MCF 10A (cell line): ENCODE measurements around the gene C1S. TPM values are rescaled to one million over a fixed set of nuclear protein-coding genes. Genes with fewer than 3 reads are reported as not detected.

Experiments used
- BruUV-seq: library from RNA; stranded (reverse); fragments of 400-500 nt; replicated peaks from 2 replicates; lab custom pipeline; 2021; lab: Mats Ljungman, UMichigan
- CTCF ChIA-PET: fragments of 300-600 bp; sonication (Branson Sonifier 250); formaldehyde crosslinking; extraction: SDS; loops from one replicate; lab custom pipeline; 2021; ENCODE audit warnings: antibody characterized with exemption, inconsistent platforms; lab: Yijun Ruan, JAX
- POLR2A ChIA-PET: fragments of 300-600, 350-650 bp; sonication (Branson Sonifier 250); formaldehyde crosslinking; extraction: SDS; loops from one replicate; lab custom pipeline; 2020; ENCODE audit warnings: antibody characterized with exemption, inconsistent platforms; lab: Yijun Ruan, JAX
- DNase-seq: peaks from one replicate; pipeline ENCODE4 v3.0.0-alpha.2; 2018; ENCODE audit not compliant: unreplicated experiment
- H3K27ac Mint-ChIP-seq: one replicate; pipeline ENCODE4 v1.8.0; 2022; ENCODE audit warnings: mild to moderate bottlenecking, low read depth, mixed read lengths; ENCODE audit not compliant: unreplicated experiment
- H3K27me3 Mint-ChIP-seq: one replicate; pipeline ENCODE4 v1.8.0; 2022; ENCODE audit warnings: mixed read lengths; ENCODE audit not compliant: insufficient read depth, unreplicated experiment
- H3K36me3 Mint-ChIP-seq: one replicate; pipeline ENCODE4 v1.8.0; 2022; ENCODE audit warnings: mild to moderate bottlenecking, moderate library complexity, mixed read lengths; ENCODE audit not compliant: insufficient read depth, unreplicated experiment
- H3K4me1 Mint-ChIP-seq: one replicate; pipeline ENCODE4 v1.8.0; 2022; ENCODE audit warnings: mixed read lengths; ENCODE audit not compliant: insufficient read depth, unreplicated experiment
- H3K4me3 Mint-ChIP-seq: one replicate; pipeline ENCODE4 v1.8.0; 2022; ENCODE audit warnings: mild to moderate bottlenecking, moderate library complexity, mixed read lengths; ENCODE audit not compliant: unreplicated experiment
- H3K9me3 Mint-ChIP-seq: one replicate; pipeline ENCODE4 v1.8.0; 2022; ENCODE audit warnings: mixed read lengths; ENCODE audit not compliant: unreplicated experiment
- intact Hi-C: fragments of 100-400 bp; cut with micrococcal nuclease; formaldehyde crosslinking; loops from 2 replicates; pipeline ENCODE4 v1.14.1; 2022
- total RNA-seq: library from RNA; stranded (reverse); gene quantifications from 2 replicates; pipeline ENCODE4 v1.2.3, GENCODE V29; 2022
- TF ChIP-seq, protein P1 (sequence below): fragments of 200-600 bp; IDR thresholded peaks from one replicate; pipeline ENCODE4 v1.8.0; 2022; ENCODE audit warnings: antibody characterized with exemption, mild to moderate bottlenecking; ENCODE audit not compliant: unreplicated experiment

Gene C1S
- total RNA-seq, 1 experiment from 2014 or later = 6.0 TPM

DNA sequence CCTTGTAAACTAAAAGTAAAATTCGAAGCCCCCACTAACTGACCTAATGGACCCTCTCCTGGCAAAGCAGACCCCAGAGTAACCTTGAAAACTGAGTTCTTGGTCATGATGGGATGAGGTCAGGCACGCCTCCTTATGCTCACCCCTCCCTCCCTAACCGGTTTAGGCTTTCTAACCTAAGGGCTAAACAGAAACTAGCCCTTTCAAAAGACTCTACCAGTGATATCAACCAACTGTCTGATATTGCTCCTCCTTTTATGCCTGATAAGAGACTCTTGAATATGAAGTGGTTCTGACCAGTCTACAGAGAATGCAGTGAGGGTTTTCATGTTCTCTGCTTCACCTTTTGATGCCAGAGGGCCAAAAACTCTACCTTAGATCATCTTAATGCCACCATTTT is 37.4 kb upstream of the C1S start:
- H3K4me1 Mint-ChIP-seq = peaks cover 9% of the 10 kb centered on the region
- no peaks in the 10 kb centered on the region for H3K36me3 Mint-ChIP-seq
- no peaks in the 10 kb centered on the region for H3K9me3 Mint-ChIP-seq
- ChIA-PET POLR2A (interaction anchor here (1.7 kb wide), 1 partner anchor 10 kb away, joined by 3 read pairs; no protein-coding TSS in a partner anchor), CTCF (interaction anchor here (1.8 to 2.5 kb wide), 2 partner anchors 16 to 59 kb away, joined by 5 to 8 read pairs; no protein-coding TSS in a partner anchor)
- no peaks in the 10 kb centered on the region for H3K27me3 Mint-ChIP-seq
- H3K4me3 Mint-ChIP-seq = no peak overlapping the region
- intact Hi-C loops = no loop called here
- TF ChIP-seq, protein P1, sequence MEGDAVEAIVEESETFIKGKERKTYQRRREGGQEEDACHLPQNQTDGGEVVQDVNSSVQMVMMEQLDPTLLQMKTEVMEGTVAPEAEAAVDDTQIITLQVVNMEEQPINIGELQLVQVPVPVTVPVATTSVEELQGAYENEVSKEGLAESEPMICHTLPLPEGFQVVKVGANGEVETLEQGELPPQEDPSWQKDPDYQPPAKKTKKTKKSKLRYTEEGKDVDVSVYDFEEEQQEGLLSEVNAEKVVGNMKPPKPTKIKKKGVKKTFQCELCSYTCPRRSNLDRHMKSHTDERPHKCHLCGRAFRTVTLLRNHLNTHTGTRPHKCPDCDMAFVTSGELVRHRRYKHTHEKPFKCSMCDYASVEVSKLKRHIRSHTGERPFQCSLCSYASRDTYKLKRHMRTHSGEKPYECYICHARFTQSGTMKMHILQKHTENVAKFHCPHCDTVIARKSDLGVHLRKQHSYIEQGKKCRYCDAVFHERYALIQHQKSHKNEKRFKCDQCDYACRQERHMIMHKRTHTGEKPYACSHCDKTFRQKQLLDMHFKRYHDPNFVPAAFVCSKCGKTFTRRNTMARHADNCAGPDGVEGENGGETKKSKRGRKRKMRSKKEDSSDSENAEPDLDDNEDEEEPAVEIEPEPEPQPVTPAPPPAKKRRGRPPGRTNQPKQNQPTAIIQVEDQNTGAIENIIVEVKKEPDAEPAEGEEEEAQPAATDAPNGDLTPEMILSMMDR = no peak
- H3K27ac Mint-ChIP-seq = peak overlapping the region; percentile 46
- no TSS peak for BruUV-seq
- no peak for DNase-seq

DNA sequence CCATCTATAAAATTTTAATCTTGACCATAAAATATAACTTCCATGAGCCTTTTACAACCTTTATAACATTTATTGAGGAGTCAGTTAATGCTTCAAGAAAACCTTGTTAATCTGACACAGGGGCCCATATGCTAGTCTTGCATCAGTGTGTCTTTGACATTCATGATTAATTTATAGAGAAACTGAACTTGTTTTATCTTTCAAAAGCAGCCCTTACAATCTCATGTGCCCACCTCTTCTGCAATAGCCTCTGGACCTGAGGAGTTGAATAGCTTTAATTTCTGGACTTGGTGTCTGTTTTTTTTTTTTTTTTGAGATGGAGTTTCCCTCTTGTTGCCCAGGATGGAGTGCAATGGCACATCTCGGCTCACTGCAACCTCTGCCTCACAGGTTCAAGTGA is 33.7 kb upstream of the C1S start:
- CTCF ChIA-PET = interaction anchor here (0.6 to 1.4 kb wide), 2 partner anchors 9 to 55 kb away, joined by 4 read pairs; partner anchors contain the start of gene LPCAT3
- TF ChIP-seq, protein P1 = no peak
- intact Hi-C loops = no loop called here
- POLR2A ChIA-PET = no interaction called here
- Mint-ChIP-seq H3K4me3 (no peak overlapping the region), H3K9me3 (no peaks in the 10 kb centered on the region), H3K36me3 (no peaks in the 10 kb centered on the region), H3K27me3 (no peaks in the 10 kb centered on the region), H3K4me1 (peaks cover 8% of the 10 kb centered on the region), H3K27ac (no peak overlapping the region)
- no peak for DNase-seq
- no TSS peak for BruUV-seq

DNA sequence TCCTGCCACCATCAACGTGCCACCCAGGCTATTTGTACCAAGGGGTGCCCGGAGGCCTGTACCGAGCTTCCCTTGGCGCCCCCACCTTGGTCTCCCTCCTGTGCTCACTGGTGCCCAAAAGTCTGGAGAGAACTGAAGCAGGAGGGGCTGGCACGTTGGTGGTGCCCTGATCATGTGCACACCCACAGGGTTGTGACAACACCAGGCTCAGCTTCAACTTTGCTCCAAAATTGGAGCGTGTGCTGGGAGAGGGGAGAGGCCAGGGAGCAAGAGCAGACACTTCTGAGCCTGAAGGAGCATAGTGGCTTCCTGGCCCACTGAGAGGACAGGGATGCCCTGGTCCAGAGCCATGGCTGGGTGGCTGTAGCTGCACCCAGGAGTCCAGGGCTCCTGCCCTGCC is 29.2 kb upstream of the C1S start:
- DNase-seq = no peak
- H3K36me3 Mint-ChIP-seq = no peaks in the 10 kb centered on the region
- ChIA-PET POLR2A (no interaction called here), CTCF (interaction anchor here (1.4 kb wide), 1 partner anchor 28 kb away, joined by 5 read pairs; no protein-coding TSS in a partner anchor)
- H3K27me3 Mint-ChIP-seq = no peaks in the 10 kb centered on the region
- no peak overlapping the region for H3K4me3 Mint-ChIP-seq
- intact Hi-C loops = no loop called here
- TF ChIP-seq, protein P1 = no peak
- no peaks in the 10 kb centered on the region for H3K4me1 Mint-ChIP-seq
- H3K9me3 Mint-ChIP-seq = no peaks in the 10 kb centered on the region
- BruUV-seq = no TSS peak
- no peak overlapping the region for H3K27ac Mint-ChIP-seq

DNA sequence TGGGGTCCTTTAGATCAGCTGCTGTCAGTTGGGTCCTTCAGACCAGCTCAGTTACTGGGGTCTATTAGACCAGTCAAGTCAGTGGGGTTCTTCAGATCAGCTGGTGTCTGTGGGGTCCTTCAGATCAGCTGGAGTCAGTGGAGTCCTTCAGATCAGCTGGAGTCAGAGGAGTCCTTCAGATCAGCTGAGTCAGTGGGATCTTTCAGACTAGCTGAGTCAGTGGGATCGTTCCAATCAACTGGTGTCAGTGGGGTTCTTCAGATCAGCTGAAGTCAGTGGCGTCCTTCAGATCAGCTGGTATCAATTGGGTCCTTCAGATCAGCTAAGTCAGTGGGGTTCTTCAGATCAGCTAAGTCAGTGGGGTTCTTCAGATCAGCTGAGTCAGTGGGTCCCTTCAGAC is 27.5 kb upstream of the C1S start:
- TF ChIP-seq, protein P1 = no peak
- intact Hi-C loops = no loop called here
- no peak overlapping the region for H3K4me3 Mint-ChIP-seq
- H3K27ac Mint-ChIP-seq = no peak overlapping the region
- DNase-seq = no peak
- no peaks in the 10 kb centered on the region for H3K27me3 Mint-ChIP-seq
- CTCF ChIA-PET = interaction anchor here (1.0 to 2.9 kb wide), 6 partner anchors 10 to 109 kb away, joined by 3 to 9 read pairs (median 6); no protein-coding TSS in a partner anchor
- H3K9me3 Mint-ChIP-seq = no peaks in the 10 kb centered on the region
- H3K36me3 Mint-ChIP-seq = no peaks in the 10 kb centered on the region
- BruUV-seq = no TSS peak
- POLR2A ChIA-PET = interaction anchor here (0.8 to 1.0 kb wide), 2 partner anchors 11 to 55 kb away, joined by 3 read pairs; no protein-coding TSS in a partner anchor
- no peaks in the 10 kb centered on the region for H3K4me1 Mint-ChIP-seq
